NB4 (cell line): ENCODE results near the gene SWI5.

Experiments used
- CTCF ChIP-seq: IDR thresholded peaks from one replicate; pipeline ENCODE4 v1.5.1; 2012; ENCODE audit warnings: low read depth, low read length
- MYC ChIP-seq: IDR thresholded peaks from 2 replicates; pipeline ENCODE4 v1.6.1; 2011; ENCODE audit warnings: low read depth, low read length
- POLR2A ChIP-seq: IDR thresholded peaks from 2 replicates; pipeline ENCODE4 v1.6.1; 2011; ENCODE audit warnings: mild to moderate bottlenecking; ENCODE audit not compliant: insufficient read length; ENCODE audit errors: extremely low read depth
- TF ChIP-seq, protein P1 (sequence below): IDR thresholded peaks from 2 replicates; pipeline ENCODE4 v1.6.1; 2011; ENCODE audit warnings: low read depth, low read length

DNA sequence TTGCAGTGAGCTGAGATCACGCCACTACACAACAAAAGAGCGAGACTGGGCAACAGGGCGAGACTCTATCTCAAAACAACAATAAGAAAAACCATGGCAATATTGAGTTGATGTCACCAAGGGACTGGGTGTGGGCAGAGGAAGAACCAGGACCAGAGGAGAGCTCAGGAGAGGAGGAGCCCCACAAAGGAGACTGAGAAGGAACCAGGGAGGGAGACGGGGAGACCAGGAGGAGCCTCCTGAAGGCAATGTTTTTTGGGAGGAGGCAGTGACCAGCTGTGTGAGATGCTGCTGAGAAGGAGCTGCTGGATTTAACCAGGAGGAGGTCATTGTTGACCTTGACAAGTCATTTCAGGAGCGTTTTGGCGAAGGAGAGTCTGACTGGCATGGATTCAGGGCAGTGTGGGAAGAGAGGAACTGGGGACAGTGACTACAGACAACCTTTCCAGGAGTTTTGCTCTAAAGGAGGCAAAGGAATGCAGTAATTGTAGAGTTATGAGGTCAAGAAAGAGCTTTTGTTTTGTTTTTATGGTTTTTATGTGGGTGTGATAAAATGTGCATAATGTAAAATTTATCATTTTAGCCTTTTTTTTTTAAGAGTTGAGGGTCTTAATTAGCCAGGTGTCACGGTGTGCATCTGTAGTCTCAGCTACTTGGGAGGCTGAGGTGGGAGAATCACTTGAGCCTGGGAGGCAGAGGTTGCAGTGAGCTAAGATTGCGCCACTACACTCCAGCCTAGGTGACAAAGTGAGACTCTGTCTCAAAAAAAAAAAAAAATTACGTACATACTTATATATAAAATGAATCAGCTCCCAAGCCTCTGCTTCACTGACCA lies 28.3 kb downstream of the SWI5 start:
- TF ChIP-seq CTCF (no peak), POLR2A (no peak), MYC (no peak)
- TF ChIP-seq, protein P1, sequence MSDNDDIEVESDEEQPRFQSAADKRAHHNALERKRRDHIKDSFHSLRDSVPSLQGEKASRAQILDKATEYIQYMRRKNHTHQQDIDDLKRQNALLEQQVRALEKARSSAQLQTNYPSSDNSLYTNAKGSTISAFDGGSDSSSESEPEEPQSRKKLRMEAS: no peak
